Stimulated activated CD8-positive, alpha-beta memory T cell treated with anti-CD3 and anti-CD28 coated beads, Interleukin-7, amount 100 ng/mL, for 24 hours (primary cell): ENCODE data around the gene TMEM203.

Source experiments
- DNase-seq: peaks from one replicate; pipeline ENCODE4 v3.0.0-alpha.2; 2020; ENCODE audit warnings: low read depth

Gene TMEM203

GRCh38 chr9:137164370-137165249, 40.8 kb downstream of the TMEM203 start:
- DNase-seq = no peak

- DNase-seq = no peak
Measured at GRCh38 chr9:137163805-137164204, 41.6 kb downstream of the TMEM203 start.

DNA sequence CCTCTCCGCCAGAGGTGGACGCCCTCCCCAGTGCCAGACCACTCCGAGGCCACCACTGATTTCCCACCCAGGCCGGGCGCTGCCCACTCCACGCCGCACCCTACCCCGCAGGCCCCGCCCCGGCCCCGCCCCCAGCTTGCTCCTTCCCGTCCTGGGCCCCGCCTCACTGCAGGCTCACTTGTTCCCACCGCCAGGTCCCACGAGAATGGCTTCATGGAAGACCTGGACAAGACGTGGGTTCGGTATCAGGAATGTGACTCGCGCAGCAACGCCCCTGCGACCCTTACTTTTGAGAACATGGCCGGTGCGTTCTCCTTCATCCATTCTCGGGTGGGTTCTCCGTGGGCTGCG, 42.1 kb downstream of the TMEM203 start:
- DNase-seq = no peak

DNA sequence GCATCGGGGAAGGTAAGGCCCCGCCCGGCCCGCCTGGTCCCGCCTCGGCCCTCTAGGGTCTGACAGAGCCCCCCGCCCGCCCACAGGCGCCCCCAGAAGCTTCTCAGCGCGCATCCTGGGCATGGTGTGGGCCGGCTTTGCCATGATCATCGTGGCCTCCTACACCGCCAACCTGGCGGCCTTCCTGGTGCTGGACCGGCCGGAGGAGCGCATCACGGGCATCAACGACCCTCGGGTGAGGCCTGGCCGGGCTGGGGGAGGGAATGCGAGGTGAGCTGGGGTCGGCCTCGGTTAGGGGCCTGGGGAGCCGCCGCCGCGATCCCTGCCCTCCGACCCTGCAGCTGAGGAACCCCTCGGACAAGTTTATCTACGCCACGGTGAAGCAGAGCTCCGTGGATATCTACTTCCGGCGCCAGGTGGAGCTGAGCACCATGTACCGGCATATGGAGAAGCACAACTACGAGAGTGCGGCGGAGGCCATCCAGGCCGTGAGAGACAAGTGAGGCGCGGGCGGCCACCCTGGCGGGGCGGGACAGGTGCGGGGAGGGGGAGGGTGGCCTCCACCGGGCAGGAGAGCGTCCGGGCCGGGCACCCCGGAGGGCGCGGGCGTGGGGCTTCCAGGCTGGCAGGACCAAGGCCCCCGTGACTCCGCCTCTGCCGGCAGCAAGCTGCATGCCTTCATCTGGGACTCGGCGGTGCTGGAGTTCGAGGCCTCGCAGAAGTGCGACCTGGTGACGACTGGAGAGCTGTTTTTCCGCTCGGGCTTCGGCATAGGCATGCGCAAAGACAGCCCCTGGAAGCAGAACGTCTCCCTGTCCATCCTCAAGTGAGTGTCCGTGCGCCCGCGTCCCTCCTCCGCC, 42.7 kb downstream of the TMEM203 start:
- no peak for DNase-seq

- no peak for DNase-seq
Measured at GRCh38 chr9:137161558-137162486, 43.6 kb downstream of the TMEM203 start.

- no peak for DNase-seq
Measured at GRCh38 chr9:137160716-137161557, 44.5 kb downstream of the TMEM203 start.

DNA sequence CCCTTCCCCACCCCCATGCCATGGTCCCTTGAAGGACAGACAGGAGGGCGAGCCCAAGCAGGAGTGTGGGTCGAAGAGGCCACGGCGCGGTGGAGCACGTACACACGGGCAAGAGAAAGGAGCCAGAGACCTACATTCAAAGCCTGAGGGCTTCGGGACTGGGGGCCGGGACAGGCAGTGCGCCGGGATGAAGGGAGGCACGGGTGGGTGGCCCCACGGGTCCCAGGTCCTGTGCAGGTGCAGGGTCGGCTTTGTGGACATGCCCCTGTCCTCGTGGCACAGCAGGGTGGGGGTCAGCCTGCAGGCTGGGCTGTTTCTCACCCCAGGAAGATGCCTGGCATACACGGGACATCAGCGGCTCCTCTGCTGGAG, 45.4 kb downstream of the TMEM203 start:
- no peak for DNase-seq

DNA sequence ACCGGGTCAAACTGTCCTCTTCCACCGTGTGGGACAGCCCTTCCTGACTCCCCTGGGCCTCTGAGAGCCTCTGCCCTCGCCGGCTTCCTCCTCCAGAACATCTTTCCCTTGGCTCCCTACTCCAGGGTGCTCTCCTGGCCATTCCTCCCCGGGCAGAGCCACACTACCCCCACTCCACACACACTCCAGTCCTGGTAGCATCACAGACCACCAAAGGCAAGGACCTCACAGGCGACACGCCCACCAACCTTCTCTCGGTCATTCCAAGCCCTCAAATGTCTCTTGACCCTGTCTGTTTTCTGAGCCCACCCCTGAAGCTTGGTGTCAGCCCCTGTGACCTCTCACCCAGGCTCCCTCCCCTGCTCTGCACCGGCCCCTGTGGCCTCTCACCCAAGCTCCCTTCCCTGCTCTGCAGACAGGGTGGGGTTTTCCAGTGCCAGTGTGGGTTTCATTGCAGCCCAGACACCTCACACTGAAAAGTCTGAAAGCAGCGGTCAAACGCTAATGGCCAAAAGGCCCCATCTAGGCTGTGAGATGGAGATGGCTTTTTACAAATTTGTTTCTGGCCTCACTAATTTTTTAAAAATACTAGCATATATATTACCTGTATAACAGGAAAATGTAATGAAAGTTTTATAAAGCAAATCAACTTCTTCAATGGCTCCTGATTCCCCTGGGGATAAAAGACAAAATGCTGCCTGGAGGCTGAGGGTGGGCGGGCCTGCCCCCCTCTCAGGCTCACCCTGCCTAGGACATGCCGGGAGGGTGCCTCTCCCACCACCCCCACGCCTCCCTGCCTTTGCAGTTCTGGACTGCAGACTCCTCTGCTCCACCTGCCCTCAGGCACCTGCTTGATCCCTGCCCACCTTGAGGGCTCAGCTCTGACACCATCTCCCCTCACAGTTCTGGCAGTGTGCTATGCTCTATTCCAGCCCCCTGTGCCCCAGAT, 46.1 kb downstream of the TMEM203 start:
- no peak for DNase-seq

- no peak for DNase-seq
Measured at GRCh38 chr9:137158625-137159024, 46.8 kb downstream of the TMEM203 start.

- DNase-seq = no peak
Measured at GRCh38 chr9:137157618-137158415, 47.6 kb downstream of the TMEM203 start.

GRCh38 chr9:137156567-137157375, 48.7 kb downstream of the TMEM203 start:
- peak; percentile 33 for DNase-seq
